Cardiac septum (tissue), 1 donor: Measurements from ENCODE around the gene POGZ. TPM values are rescaled to one million over a fixed set of nuclear protein-coding genes. Genes with fewer than 3 reads are reported as not detected.

Source experiments
- DNase-seq: peaks from one replicate; pipeline ENCODE4 v3.0.0-alpha.2; 2020; ENCODE audit warnings: low spot score
- intact Hi-C: fragments of 100-400 bp; cut with DNase I; formaldehyde crosslinking; loops from one replicate; pipeline ENCODE4 v1.14.0; 2022
- total RNA-seq: library from RNA; stranded (reverse); fragmentation: NEBNext Ultra II Directional; extraction: Animal tissue kit (Norgen Biotek cat#: 25700); gene quantifications from one replicate; pipeline ENCODE4 v1.2.1, GENCODE V29; 2021
- donor health status: DM: no; HTN: no; CAD: no.

The POGZ gene
- total RNA-seq, 1 donor from 2014 or later: 54.4 TPM

DNA sequence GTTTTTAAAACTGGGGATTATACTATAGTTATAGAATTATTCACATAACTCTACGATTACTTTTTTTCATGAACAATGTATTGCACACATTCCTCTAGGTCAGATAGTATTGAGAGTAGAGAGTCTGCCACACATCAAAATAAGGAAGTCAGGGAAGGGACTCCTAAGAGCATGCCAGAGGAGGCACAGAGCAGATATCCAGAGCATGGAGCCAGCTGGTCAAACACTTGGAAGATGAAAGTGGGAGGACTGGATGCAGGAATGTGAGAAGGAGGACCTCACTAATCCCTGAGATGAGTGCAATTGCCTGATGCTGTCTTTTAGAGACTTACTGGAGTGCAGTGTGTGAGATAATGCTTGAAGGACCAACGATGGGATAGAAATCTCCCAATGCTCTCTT lies 102.6 kb downstream of the POGZ start:
- intact Hi-C loops: no loop called here
- DNase-seq: no peak

Other genes with a start within 250 kb of the POGZ start
- 137 TPM for gene PSMD4, start 204.8 kb downstream of the POGZ start, total RNA-seq
- gene ZNF687, start 177.2 kb downstream of the POGZ start, total RNA-seq: 12.8 TPM
- gene PI4KB, start 132.1 kb downstream of the POGZ start, total RNA-seq: 47.7 TPM
- 27.2 TPM for gene RFX5, start 112.2 kb downstream of the POGZ start, total RNA-seq
- 21.2 TPM for gene SELENBP1, start 86.8 kb downstream of the POGZ start, total RNA-seq
- gene PSMB4, start 59.9 kb downstream of the POGZ start, total RNA-seq: 186 TPM
- 0.19 TPM for gene CGN, start 51.9 kb upstream of the POGZ start, total RNA-seq
- gene TUFT1, start 80.8 kb upstream of the POGZ start, total RNA-seq: 4.3 TPM
- 33.5 TPM for gene SNX27, start 152.6 kb upstream of the POGZ start, total RNA-seq